Heart left ventricle (tissue), 13 donors: Measurements from ENCODE around the gene STXBP1.

Experiments used
- POLR2A ChIP-seq, 2 donors: fragments of 450-650 bp; IDR thresholded peaks; one replicate each; pipeline ENCODE4 v1.6.1; 2017; ENCODE audit warnings: antibody characterized with exemption in 2 of 2, mild to moderate bottlenecking in 2 of 2, moderate library complexity in 2 of 2
- TF ChIP-seq, protein P1 (sequence below), 12 donors: fragments of 200-600 bp; sonication (generic) in 4 of 12; IDR thresholded peaks; one replicate each; pipeline versions ENCODE4 v1.5.0 to v1.8.0; 2018 to 2022; ENCODE audit warnings: antibody characterized with exemption in 12 of 12, mild to moderate bottlenecking in 5 of 12
- donor health status: ischemic (EF 13 %, LVEDD 7.1; RV severe dilation, severe dysfunction).
- donor health status: DM: no; HTN: yes; CAD: no.
- donor health status: DM: no; HTN: no; CAD: no.
- donor health status: ischemic (EF 25% LVEDD 6.9; RV normal size, moderate dysfunction).
- donor health status: ischemic (EF 25% LVEDD 5.7; RV mildly dilated, moderate dysfunction).
- donor health status: ischemic (EF 35%, LVEDD 5.7; RV mildly dilated, moderate dysfunction).
- donor health status: nonischemic (EF 11% LVEDD 7.7; RV severe dilation, severe dysfunction).
- donor health status: DM: yes; HTN: yes; CAD: no.
- donor health status: PGD.
- donor health status: ischemic (EF 29% LVEDD 5.4; RV normal size, mild dysfunction).
- donor health status: nonischemic (EF 23%, LVEDD 6.1; RV moderate dilation, normal function).

DNA sequence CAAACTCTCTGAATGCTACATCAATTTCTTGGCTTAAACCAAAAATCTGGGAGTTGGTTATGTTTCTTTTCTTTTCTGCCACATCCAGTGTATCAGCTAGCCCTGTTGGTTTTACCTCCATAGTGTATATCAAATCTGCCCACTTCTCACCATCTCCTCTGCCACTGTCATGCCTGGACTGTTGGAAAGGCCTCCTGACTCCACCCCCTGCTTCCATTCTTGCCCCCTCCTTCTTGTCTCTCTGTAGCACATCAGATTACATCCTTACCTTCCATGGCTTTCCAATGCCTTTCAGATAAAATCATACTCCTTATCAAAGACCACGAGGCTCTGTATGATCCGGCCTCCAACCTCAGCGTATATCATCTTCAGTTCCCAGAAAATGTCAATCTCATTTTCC is 35.4 kb downstream of the STXBP1 start:
- TF ChIP-seq, protein P1, sequence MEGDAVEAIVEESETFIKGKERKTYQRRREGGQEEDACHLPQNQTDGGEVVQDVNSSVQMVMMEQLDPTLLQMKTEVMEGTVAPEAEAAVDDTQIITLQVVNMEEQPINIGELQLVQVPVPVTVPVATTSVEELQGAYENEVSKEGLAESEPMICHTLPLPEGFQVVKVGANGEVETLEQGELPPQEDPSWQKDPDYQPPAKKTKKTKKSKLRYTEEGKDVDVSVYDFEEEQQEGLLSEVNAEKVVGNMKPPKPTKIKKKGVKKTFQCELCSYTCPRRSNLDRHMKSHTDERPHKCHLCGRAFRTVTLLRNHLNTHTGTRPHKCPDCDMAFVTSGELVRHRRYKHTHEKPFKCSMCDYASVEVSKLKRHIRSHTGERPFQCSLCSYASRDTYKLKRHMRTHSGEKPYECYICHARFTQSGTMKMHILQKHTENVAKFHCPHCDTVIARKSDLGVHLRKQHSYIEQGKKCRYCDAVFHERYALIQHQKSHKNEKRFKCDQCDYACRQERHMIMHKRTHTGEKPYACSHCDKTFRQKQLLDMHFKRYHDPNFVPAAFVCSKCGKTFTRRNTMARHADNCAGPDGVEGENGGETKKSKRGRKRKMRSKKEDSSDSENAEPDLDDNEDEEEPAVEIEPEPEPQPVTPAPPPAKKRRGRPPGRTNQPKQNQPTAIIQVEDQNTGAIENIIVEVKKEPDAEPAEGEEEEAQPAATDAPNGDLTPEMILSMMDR (IDR thresholded peaks at IDR 0.05): no peak
- no peak for TF ChIP-seq POLR2A (IDR thresholded peaks at IDR 0.05)
